HG02840 (cell line): ENCODE results near the gene NTRK3.

Experiments used
- ATAC-seq: cut with Tn5 transposase; IDR thresholded peaks from one replicate; pipeline ENCODE4 v1.9.1; 2021; ENCODE audit warnings: mild to moderate bottlenecking, moderate library complexity, moderate number of reproducible peaks; ENCODE audit not compliant: unreplicated experiment, low FRiP score

NTRK3 gene

DNA sequence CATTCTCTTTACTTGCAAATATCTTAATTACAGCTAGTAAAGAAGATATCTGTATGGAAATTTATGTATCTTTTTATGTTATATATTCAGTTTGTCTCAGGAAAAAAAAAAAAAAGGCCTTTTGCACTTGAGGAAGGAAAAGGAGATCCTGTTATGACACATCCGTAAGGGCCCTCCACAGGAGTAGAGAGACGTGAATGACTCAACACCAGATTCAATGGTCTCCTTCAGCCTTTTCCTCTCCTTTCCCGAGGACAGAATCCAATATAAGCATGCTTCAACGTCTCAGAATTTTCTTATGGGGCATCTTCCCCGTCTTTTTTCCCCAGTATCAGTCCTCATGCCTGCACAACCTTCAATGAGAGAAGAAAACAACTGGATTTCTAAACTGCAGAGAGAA is 340.3 kb downstream of the NTRK3 start:
- ATAC-seq, result no peak

- no peak for ATAC-seq
Measured at GRCh38 chr15:87910301-87910700, 346.2 kb downstream of the NTRK3 start.

GRCh38 chr15:87907676-87908446 is 348.7 kb downstream of the NTRK3 start:
- ATAC-seq, result no peak

DNA sequence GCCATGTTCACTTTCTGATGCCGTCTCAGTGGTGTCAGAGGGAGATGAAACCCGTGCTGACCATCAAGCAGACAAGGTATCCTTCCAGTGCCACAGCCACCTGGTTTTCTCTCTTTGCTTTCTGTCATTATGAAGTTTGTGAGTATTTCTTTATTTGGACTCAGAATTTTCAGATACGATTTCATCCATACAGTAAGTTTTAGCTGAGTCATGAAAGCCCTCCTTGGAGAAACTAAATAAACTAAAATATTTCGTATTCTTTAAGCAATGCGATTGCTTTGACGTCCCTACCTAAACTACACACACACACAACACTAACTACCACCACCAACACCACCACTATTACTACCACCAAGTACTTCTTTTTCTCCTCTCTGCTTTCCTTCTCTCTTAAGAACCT is 350.1 kb downstream of the NTRK3 start:
- ATAC-seq, result no peak

DNA sequence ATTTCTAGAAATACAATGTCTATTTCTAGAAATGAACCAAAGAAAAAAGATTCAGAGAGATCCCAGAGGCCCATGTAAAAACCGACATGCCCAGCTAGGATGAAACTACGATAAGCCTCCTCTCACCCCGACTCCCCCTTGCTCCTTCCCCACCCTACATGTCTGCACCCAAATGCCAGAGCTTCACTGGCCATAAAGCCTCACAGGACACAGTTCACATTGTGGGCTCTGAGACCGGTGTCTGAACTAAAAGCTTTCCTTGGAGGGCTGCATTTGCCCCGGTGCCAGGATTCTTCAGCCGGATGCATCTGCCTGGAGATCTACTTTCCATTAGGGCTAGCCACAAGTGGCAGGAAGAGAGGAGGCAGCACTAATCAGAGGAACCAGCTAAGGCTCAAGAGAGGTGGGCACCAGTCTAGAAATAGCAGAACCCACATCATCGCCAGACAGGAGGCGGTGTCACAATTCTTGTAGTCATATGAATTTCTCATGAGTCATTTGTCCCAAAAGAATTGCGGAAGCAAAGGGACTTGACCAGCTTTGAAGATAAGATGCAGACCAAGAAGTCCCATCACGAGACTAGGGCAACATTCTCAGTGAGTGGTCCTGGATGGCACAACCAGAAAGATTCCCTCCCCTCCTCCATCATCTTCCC is 353.6 kb downstream of the NTRK3 start:
- ATAC-seq, result no peak

DNA sequence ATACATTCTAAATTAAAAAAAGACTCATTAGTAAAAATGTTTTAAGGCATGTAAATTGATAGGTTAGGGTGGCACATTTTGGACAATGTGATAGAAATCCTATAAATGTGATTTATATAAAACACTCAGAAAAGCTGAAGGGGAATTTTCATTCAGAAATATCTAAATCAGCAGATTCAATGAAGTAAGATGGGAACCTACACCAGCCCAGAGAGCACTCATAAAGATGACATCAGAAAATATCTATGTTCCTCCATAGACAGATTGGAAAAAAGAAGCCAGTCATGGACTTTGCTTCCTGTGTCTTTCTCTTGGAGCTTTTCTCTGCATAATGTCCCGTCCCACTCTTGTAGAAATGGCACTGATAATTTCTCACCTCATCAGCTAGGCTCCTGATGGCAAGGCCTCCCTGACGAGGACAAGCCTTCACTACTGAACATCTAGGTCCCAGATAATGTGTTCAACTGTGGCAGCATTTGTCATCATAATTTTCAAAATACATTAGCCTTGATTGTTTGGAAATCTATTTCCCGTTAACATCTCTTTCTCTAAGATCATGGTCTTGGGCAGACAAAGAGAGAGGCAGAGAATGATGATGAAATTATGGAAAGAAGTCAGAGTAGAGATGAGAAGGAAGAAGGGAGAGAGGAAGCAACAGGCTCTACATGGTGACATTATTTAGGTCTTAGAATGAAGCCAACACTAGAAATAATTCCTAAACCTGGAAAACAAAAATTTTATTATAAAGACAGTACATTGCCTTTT is 354.4 kb downstream of the NTRK3 start:
- no peak for ATAC-seq

- no peak for ATAC-seq
Measured at GRCh38 chr15:87901008-87901407, 355.5 kb downstream of the NTRK3 start.

DNA sequence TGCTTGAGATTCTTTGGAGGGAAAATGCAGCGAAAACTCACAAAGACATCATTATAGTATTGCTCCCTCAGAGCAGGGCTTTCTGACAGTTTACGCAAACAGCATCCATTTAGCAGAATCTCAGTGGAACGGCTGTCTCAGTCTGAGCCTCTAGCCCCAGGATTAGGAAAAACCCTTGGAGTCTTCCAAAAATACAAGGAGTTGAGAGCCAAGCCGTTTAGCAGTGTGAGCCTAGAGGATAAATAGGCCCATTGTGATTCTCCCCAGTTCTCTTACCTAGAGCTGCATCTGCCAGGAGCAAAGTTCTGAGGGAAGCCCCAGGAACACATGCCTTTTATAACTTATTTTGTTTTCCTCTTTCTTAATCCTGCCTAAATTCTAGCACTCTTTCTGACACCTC is 359.6 kb downstream of the NTRK3 start:
- ATAC-seq, result no peak

DNA sequence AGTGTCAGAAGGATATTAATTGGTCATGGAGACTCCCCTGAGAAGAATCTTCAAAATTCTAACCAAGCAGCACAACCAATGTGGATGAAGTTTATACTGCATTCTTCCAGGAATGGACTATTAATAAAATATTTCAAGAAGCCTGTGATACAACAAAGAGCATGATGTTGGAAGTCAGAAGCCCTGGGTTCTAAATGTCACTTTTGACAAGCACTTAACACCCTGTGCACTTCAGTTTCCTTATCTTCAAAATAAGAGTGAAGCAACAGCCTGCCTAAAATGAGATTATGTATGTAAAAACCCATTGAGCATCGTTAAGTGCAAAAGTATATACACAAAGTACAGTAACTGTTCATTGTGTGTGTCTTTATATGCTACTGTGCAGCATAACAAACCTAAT is 369.4 kb downstream of the NTRK3 start:
- no peak for ATAC-seq

DNA sequence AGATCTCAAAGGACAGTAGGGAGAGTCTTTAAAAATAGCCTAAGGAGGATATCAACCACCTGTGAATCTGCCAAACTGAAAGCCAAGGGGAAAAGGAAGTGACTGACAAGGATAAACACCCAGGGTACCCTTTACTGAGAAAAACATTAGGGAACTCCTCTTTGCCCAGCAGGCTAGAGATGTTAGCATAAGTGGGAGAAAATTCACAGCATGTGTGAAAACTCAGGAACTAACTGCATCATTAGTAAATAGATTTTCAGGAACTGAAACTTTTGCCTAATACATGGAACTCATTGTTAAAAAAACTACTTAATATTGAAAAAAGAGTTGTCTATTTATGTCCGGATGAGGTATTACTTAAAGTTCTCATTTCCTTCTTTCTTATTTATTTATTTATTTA is 375.5 kb downstream of the NTRK3 start:
- no peak for ATAC-seq

- no peak for ATAC-seq
Measured at GRCh38 chr15:87877822-87878542, 378.6 kb downstream of the NTRK3 start.

DNA sequence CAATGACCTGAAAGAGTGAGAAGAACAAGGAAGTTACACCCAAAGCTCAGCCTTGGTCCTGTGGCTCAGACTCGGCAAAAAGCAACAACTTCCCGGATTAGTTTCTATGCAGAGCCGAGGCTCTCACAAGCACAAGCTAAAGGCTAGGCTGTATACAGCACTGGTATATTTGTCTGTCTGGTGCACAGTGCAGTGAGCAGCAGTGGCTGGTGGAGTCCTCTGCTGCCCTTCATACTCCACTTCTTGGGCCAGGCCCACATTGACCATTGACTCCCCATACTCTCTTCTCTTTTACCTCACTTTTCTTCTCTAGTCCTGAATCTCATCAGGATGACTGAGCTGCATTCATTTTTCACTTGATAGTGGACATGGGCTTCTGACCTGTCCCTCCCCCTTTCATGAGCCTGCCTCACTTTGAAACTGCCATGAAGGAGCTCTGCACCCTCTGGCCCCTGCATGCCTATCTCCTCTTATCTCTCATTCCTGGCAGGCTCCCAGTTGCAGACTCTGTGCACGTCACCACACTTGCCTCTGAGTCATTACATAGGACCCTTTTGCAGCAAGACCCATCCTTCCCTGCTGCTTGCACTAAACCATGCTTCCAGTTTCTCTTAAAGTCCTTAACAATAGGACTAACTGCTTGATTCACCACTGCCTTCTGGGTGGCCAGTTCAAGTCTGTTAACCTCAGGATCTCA is 379.3 kb downstream of the NTRK3 start:
- no peak for ATAC-seq

- ATAC-seq, result no peak
Measured at GRCh38 chr15:87874896-87875711, 381.4 kb downstream of the NTRK3 start.

GRCh38 chr15:87873516-87873915 is 383.0 kb downstream of the NTRK3 start:
- no peak for ATAC-seq

- ATAC-seq, result no peak
Measured at GRCh38 chr15:87871731-87872320, 384.7 kb downstream of the NTRK3 start.

DNA sequence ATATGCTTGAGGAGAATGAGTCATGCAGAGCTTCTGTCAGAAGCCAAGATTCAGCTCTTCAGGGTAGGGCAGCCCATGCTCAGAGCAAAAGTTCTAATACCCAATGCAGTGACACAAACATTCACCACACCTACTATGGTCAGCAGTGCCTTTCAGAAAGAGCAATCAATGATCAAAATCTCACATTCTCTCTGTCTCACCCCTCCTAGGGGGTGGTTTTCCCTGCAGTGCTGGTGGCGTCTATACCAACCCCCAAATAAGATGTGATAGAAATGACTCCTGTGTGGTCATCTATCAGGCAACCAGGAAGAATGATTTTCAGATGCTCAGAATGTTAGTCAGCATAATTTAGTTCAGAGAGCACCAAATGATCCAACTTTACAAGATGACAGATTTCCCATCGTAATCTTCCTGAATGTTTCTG is 385.3 kb downstream of the NTRK3 start:
- ATAC-seq, result no peak

DNA sequence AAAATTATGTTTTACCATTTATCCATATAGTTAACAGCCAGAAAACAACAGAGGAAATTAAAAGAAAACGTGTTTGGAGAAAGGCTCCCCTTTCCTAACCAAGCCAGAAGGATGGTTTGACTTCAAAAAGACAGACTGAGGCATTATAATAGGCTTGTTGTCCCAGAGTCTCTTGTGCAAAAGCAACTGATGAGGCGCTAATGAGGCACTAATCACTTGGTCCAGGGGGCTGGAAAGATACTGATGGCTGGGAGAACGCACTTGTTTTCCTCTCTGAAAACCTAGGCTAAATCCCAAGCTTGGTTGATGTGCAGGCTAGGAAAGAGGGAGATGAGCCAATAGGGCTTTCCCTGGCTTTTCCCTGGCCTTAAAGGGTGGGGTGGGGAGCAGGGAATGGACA is 389.6 kb downstream of the NTRK3 start:
- ATAC-seq, result no peak

DNA sequence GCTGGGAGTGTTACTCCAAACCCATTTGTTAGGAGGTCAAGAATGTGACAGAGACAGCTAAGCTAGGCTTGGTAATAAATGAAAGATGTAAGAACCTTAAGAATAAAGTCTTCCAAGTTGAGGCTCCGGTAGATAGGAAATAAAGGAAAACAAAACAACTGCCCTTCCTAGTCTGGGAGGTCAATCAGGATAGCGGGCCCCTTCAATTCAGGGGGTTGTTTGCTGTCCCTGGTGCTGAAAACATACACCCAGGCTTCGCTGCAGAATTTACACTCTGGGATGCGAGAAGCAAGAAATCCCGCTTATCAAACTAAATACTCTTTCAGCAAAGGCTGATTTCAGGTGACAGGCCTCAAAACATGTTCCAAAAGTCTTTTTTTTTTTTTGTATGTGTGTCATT is 393.4 kb downstream of the NTRK3 start:
- no peak for ATAC-seq

- no peak for ATAC-seq
Measured at GRCh38 chr15:87860743-87861142, 395.8 kb downstream of the NTRK3 start.
